Ovary (tissue), 3 donors: Measurements from ENCODE around the gene CACNA1C.

ENCODE experiments used
- CTCF ChIP-seq, 3 donors: fragments of 450-650 bp in 2 of 3; fragments of 200-600 bp in 1 of 3; IDR thresholded peaks; one replicate each; pipeline versions ENCODE4 v1.5.1 to v1.8.0; 2016 to 2022; ENCODE audit warnings: antibody characterized with exemption in 3 of 3, mild to moderate bottlenecking in 1 of 3
- POLR2A ChIP-seq: fragments of 450-650 bp; IDR thresholded peaks from one replicate; pipeline ENCODE4 v1.6.1; 2017; ENCODE audit warnings: antibody characterized with exemption, mild to moderate bottlenecking, moderate library complexity
- donor health status: DM: no; HTN: no; CAD: no.

GRCh38 chr12:2562400-2562799 lies 509.6 kb downstream of the CACNA1C start:
- TF ChIP-seq CTCF (IDR thresholded peaks at IDR 0.05): no peak
- TF ChIP-seq POLR2A: no peak
